Measurements from ENCODE around the gene CER1. TPM values are rescaled to one million over a fixed set of nuclear protein-coding genes. Genes with fewer than 3 reads are reported as not detected.

The CER1 gene
- total and polyA plus RNA-seq, 9 of the 15 experiments (the other 6 are each of a cell fraction or from before 2014, with no cell fraction given): not detected

DNA sequence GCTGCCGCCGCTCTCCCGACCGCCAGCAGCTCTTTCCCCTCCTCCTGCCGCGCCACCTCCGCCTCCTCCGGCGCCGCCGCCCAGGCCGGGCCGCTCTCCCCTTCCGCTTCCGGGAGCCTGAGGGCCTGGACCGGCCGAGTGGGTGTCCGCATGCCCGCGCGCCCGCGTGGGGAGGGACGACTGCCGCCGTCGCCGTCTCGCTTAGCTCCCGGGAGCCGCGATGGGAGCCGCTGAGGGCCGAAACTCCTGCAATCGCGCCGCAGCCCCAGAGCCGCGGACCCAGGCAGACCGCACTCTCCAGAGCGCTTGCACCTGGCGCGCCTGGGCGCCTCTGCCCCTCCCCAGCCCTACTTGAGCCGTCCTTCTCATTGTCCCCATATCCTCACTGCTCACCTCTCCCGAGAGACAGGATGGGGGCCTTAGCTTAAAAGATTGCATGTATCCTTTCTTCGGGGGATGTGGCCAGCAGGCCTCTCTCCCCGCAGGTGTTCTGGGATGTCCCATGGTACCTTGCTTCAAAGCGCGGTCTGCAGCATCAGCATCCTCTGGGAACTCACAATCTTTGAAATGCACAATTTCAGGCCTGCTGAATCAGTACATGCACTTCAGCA is 29.2 kb downstream of the CER1 start, which contains the start of gene ZDHHC21 (continued):
- TF ChIP-seq, protein P1, sequence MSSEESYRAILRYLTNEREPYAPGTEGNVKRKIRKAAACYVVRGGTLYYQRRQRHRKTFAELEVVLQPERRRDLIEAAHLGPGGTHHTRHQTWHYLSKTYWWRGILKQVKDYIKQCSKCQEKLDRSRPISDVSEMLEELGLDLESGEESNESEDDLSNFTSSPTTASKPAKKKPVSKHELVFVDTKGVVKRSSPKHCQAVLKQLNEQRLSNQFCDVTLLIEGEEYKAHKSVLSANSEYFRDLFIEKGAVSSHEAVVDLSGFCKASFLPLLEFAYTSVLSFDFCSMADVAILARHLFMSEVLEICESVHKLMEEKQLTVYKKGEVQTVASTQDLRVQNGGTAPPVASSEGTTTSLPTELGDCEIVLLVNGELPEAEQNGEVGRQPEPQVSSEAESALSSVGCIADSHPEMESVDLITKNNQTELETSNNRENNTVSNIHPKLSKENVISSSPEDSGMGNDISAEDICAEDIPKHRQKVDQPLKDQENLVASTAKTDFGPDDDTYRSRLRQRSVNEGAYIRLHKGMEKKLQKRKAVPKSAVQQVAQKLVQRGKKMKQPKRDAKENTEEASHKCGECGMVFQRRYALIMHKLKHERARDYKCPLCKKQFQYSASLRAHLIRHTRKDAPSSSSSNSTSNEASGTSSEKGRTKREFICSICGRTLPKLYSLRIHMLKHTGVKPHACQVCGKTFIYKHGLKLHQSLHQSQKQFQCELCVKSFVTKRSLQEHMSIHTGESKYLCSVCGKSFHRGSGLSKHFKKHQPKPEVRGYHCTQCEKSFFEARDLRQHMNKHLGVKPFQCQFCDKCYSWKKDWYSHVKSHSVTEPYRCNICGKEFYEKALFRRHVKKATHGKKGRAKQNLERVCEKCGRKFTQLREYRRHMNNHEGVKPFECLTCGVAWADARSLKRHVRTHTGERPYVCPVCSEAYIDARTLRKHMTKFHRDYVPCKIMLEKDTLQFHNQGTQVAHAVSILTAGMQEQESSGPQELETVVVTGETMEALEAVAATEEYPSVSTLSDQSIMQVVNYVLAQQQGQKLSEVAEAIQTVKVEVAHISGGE (CRISPR knock-in tag; IDR thresholded peaks at IDR 0.05): peak; percentile 52 to 73 (median 58); a peak in 4 of 6 replicates
- TF ChIP-seq GATAD2B (IDR thresholded peaks at IDR 0.05; ENCODE audit: borderline replicate concordance): no peak
- TF ChIP-seq NUFIP1 (IDR thresholded peaks at IDR 0.05; ENCODE audit: partially characterized antibody): no peak
- no peak for TF ChIP-seq CBX2 (IDR thresholded peaks at IDR 0.05; ENCODE audit: insufficient read depth, low read length, poor library complexity, severe bottlenecking)
- TF ChIP-seq NR2F6 (CRISPR knock-in tag; IDR thresholded peaks at IDR 0.05): no peak
- TF ChIP-seq BACH1 (tag; IDR thresholded peaks at IDR 0.05): no peak
- no peak for TF ChIP-seq ZNF695 (CRISPR knock-in tag; IDR thresholded peaks at IDR 0.05)
- TF ChIP-seq, protein P2, sequence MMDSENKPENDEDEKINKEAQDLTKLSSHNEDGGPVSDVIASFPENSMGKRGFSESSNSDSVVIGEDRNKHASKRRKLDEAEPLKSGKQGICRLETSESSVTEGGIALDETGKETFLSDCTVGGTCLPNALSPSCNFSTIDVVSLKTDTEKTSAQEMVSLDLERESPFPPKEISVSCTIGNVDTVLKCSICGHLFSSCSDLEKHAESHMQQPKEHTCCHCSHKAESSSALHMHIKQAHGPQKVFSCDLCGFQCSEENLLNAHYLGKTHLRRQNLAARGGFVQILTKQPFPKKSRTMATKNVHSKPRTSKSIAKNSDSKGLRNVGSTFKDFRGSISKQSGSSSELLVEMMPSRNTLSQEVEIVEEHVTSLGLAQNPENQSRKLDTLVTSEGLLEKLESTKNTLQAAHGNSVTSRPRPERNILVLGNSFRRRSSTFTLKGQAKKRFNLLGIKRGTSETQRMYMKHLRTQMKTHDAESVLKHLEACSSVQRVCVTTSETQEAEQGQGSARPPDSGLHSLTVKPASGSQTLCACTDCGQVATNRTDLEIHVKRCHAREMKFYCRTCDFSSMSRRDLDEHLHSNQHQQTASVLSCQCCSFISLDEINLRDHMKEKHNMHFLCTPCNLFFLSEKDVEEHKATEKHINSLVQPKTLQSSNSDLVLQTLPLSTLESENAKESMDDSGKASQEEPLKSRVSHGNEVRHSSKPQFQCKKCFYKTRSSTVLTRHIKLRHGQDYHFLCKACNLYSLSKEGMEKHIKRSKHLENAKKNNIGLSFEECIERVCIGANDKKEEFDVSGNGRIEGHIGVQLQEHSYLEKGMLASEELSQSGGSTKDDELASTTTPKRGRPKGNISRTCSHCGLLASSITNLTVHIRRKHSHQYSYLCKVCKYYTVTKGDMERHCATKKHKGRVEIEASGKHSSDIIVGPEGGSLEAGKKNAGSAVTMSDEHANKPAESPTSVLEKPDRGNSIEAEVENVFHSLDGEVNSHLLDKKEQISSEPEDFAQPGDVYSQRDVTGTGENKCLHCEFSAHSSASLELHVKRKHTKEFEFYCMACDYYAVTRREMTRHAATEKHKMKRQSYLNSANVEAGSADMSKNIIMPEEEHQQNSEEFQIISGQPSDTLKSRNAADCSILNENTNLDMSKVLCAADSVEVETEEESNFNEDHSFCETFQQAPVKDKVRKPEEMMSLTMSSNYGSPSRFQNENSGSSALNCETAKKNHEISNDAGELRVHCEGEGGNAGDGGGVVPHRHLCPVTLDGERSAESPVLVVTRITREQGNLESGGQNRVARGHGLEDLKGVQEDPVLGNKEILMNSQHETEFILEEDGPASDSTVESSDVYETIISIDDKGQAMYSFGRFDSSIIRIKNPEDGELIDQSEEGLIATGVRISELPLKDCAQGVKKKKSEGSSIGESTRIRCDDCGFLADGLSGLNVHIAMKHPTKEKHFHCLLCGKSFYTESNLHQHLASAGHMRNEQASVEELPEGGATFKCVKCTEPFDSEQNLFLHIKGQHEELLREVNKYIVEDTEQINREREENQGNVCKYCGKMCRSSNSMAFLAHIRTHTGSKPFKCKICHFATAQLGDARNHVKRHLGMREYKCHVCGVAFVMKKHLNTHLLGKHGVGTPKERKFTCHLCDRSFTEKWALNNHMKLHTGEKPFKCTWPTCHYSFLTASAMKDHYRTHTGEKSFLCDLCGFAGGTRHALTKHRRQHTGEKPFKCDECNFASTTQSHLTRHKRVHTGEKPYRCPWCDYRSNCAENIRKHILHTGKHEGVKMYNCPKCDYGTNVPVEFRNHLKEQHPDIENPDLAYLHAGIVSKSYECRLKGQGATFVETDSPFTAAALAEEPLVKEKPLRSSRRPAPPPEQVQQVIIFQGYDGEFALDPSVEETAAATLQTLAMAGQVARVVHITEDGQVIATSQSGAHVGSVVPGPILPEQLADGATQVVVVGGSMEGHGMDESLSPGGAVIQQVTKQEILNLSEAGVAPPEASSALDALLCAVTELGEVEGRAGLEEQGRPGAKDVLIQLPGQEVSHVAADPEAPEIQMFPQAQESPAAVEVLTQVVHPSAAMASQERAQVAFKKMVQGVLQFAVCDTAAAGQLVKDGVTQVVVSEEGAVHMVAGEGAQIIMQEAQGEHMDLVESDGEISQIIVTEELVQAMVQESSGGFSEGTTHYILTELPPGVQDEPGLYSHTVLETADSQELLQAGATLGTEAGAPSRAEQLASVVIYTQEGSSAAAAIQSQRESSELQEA (IDR thresholded peaks at IDR 0.05; ENCODE audit: low read depth): peak; percentile 60; the same call in 1 of the 2 replicates
- TF ChIP-seq, protein P3, sequence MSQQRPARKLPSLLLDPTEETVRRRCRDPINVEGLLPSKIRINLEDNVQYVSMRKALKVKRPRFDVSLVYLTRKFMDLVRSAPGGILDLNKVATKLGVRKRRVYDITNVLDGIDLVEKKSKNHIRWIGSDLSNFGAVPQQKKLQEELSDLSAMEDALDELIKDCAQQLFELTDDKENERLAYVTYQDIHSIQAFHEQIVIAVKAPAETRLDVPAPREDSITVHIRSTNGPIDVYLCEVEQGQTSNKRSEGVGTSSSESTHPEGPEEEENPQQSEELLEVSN (IDR thresholded peaks at IDR 0.05; ENCODE audit: borderline replicate concordance in 1 of 2, extremely low read depth in 1 of 2, insufficient read depth in 1 of 2, insufficient read length in 1 of 2, low read depth in 1 of 2, low read length in 1 of 2, poor library complexity in 1 of 2, severe bottlenecking in 1 of 2): peak in 1 of 2 experiments; percentile 69
- TF ChIP-seq CXXC5 (CRISPR knock-in tag; IDR thresholded peaks at IDR 0.05): 0 out of 2 replicates have a peak, but pooled peaks have one; percentile 34
- TF ChIP-seq ZBTB17 (CRISPR knock-in tag; IDR thresholded peaks at IDR 0.05): no peak

Data from K562 (cell line).